ENCODE measurements around the gene KDM6B.

Gene KDM6B

DNA sequence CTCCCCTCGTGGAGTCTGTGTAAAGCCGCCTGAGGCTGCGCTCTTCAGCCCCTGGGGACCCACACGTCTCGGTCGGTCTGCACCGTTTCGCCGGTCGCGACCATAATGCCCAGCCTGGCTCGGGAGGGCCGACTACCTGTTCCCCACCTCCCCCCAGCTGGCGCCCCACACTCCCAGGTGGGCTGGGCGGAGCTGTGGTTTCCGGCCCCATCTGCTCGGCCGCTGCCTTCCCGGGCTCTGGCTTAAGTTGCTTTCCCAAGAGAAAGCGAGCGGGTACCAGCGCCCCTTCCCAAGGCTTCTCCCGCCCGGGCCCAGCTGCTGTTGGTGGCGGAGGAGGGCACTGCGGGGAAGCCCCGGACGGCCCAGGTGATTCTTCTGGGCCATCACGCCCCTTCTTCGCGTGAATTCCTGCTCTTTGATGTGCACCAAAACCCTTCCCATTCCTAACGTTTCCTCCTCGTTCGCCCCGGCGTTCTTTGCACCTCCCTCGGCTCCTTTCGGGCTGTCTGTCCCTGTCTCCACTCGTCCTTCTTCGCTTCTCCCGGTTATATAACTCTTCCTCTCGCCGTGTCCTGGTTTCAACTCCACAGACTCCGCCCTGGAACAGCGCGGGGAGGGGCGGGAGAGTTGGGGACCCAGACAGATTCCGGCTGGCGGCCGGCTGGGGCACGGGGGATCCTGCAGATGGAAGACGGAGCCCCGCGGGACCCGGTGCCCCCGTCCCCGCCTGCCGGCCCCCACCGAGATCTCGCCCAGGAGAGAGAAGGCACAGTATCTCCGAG lies 2.0 kb downstream of the KDM6B start:
- in situ Hi-C loops (cut with HindIII; ENCODE audit: low sequenced_read_pairs): no loop called here
- no peak for DNase-seq (ENCODE audit: low read depth)
- peak overlapping the region; percentile 74 for H3K4me3 ChIP-seq (ENCODE audit: low read depth, low read length)
- TF ChIP-seq, protein P1, sequence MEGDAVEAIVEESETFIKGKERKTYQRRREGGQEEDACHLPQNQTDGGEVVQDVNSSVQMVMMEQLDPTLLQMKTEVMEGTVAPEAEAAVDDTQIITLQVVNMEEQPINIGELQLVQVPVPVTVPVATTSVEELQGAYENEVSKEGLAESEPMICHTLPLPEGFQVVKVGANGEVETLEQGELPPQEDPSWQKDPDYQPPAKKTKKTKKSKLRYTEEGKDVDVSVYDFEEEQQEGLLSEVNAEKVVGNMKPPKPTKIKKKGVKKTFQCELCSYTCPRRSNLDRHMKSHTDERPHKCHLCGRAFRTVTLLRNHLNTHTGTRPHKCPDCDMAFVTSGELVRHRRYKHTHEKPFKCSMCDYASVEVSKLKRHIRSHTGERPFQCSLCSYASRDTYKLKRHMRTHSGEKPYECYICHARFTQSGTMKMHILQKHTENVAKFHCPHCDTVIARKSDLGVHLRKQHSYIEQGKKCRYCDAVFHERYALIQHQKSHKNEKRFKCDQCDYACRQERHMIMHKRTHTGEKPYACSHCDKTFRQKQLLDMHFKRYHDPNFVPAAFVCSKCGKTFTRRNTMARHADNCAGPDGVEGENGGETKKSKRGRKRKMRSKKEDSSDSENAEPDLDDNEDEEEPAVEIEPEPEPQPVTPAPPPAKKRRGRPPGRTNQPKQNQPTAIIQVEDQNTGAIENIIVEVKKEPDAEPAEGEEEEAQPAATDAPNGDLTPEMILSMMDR (IDR thresholded peaks at IDR 0.05; ENCODE audit: low read depth, low read length, missing control alignments): no peak

DNA sequence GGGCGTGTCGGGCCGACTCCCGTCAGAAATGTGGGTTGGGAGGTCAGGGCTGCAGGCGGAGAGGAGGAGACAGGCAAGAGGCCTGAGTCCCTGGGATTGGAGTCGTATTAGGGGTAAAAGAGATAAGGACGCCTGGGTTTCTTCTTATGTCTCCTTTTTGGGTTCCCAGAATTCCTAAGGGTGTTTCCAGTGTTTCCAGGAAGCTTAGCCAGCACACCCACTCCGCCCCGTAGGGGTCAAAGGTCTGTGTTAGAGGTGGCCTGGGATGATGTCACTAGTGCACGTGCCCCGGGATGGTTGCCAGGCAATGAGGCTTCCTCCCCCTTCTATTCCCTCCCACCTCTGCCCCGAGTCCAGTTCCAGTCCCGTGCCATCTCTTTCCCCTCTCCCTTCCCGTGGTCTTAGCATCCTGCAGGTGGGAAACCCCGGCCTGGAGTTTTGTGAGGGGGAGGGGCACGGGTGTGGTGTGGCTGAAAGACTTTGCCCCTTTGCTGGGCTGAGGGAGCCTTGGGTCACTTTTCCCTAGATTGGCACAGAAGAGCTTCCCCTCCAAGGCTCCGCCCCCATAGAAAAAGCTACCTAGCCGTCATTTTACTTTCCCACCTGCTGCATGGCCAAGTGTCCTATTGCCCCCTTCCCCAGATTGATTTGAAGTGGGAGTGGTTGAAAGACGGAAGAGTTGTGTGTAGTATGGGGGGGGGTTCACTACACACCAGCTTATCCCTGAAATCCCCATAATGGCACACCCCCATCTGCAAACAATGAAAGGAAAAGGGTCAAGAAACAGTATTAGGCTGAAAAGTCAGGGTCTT lies 2.8 kb downstream of the KDM6B start:
- in situ Hi-C loops (cut with HindIII; ENCODE audit: low sequenced_read_pairs): no loop called here
- TF ChIP-seq, protein P1 (IDR thresholded peaks at IDR 0.05; ENCODE audit: low read depth, low read length, missing control alignments): no peak
- peak overlapping the region; percentile 74 for H3K4me3 ChIP-seq (ENCODE audit: low read depth, low read length)
- peak; percentile 72 for DNase-seq (ENCODE audit: low read depth)

DNA sequence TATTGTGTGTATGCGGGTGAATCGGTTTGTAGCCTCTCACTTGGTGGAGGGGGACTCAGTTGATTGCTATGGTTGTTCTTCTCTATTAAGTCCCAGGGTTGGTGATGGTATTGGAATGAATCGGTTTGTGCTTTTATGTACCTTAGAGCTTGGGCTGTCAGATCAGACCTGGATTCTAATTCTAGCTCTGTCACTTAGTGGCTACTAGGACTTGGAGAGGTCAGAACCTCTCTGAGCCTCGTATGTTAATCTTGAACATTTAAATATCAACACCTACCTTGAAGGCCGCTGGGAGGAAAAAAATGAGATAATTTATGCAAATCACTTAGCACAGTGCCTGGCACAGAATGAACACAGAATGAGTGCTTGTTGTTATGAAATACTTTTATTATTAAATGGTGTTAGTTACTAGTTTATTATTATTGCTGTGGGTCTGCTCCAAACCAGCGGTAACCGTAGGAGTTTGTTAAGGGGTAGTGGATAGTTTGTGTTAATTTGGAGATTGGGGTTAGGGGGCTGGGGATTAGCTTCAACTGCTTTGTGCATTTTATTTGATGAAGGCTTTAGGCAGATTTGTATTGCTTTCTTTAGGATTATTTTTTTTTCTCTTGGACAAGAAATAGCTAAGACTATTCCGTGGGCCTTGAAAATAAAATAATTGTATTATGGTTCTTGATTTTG lies 3.5 kb downstream of the KDM6B start:
- peak overlapping the region; percentile 74 for H3K4me3 ChIP-seq (ENCODE audit: low read depth, low read length)
- DNase-seq (ENCODE audit: low read depth): no peak
- TF ChIP-seq, protein P1 (IDR thresholded peaks at IDR 0.05; ENCODE audit: low read depth, low read length, missing control alignments): no peak

DNA sequence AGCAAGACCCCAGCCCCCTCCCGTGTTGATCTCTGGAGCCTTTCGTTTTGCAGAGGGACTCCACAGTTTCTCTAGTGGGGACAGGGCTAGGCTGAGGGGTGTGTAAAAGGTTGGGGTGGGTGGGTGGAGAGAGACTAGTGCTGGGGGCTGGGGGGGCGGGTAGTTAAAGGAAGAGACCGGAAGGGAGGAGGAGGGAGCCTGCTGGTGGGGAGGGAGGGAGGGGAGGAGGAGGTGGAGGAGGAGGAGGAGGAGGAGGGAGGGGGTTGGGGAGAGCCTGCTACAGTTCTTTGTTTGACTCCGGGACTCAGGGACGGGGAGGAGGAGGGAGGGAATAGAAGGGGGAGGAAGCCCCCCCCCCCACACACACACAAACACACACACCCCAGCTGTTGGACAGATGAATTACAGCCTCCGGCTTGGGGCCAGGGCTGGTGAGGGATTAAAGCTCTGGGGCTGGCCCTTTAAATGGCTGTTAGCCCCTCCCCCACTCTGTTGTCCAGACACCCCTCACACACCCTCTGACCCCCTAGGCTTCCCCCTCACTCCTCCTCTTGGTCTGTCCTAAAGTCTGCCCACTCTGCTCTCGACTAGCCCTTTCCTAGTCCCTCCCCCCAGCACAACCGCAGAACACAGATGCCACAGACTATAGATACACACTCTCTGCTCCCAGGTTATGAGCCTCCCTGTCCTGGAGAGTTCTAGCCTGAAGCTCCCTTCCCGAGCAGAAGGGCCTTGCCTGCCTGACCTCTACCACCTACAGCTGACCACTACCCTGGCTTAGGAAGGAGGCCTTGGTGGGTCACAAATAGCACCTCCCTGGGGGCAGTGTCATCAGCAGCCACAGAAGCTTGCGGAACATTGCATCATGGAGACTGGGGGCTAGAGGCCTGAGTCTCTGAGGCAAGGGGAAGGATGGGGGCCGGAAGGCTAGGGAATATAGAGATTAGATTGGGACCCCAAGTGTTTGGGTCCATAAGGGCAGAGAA lies 4.4 kb downstream of the KDM6B start:
- TF ChIP-seq, protein P1 (IDR thresholded peaks at IDR 0.05; ENCODE audit: low read depth, low read length, missing control alignments): no peak
- in situ Hi-C loops (cut with HindIII; ENCODE audit: low sequenced_read_pairs): no loop called here
- no peak for DNase-seq (ENCODE audit: low read depth)
- peak overlapping the region; percentile 74 for H3K4me3 ChIP-seq (ENCODE audit: low read depth, low read length)

More for the DNA sequence above, 3.5 kb downstream of the KDM6B start:
- in situ Hi-C loops (cut with HindIII; ENCODE audit: low sequenced_read_pairs): no loop called here

DNA sequence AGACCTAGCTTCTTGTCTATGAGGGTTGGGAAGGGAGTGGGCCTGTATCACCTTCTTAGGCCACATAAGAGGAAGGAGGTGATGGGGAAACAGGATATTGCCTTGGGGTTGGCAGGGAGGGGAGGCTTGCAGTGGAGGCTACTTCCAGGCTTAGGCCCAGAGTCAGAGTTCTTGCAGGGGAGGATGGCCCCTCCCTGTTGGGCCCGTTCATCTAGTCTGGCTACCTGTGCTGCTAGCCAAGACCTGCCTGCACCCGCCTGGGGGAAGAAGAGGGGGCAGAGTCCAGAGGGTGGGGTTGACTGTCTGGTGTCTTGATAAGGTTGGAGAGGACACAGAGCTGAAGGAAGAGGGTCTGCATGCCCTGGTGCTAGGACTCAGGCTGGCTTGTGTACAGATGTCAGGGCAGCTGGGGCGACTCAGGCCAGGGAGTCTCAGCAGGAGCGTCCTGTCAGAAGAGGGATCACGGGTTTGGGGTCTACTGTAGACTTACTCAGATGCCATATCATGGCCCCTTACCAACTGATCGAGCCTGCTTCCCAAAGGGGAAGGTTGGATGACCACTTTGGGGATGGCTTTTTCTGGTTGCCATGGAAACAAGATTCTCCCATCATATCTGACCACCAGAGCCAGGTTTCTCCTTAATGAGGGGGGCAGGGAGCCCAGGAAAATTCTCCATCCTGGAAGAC lies 5.3 kb downstream of the KDM6B start:
- H3K4me3 ChIP-seq (ENCODE audit: low read depth, low read length): peak overlapping the region; percentile 74
- TF ChIP-seq, protein P1 (IDR thresholded peaks at IDR 0.05; ENCODE audit: low read depth, low read length, missing control alignments): no peak
- in situ Hi-C loops (cut with HindIII; ENCODE audit: low sequenced_read_pairs): no loop called here
- DNase-seq (ENCODE audit: low read depth): no peak

All from astrocyte of the cerebellum (primary cell).